ENCODE data around the gene PCSK4. TPM values are rescaled to one million over a fixed set of nuclear protein-coding genes. Genes with fewer than 3 reads are reported as not detected.

Gene PCSK4
- total and polyA plus RNA-seq, 9 of the 15 experiments (the other 6 are each of a cell fraction or from before 2014, with no cell fraction given): 0.01 to 9.1 (median 2.1) TPM; not detected in 1

DNA sequence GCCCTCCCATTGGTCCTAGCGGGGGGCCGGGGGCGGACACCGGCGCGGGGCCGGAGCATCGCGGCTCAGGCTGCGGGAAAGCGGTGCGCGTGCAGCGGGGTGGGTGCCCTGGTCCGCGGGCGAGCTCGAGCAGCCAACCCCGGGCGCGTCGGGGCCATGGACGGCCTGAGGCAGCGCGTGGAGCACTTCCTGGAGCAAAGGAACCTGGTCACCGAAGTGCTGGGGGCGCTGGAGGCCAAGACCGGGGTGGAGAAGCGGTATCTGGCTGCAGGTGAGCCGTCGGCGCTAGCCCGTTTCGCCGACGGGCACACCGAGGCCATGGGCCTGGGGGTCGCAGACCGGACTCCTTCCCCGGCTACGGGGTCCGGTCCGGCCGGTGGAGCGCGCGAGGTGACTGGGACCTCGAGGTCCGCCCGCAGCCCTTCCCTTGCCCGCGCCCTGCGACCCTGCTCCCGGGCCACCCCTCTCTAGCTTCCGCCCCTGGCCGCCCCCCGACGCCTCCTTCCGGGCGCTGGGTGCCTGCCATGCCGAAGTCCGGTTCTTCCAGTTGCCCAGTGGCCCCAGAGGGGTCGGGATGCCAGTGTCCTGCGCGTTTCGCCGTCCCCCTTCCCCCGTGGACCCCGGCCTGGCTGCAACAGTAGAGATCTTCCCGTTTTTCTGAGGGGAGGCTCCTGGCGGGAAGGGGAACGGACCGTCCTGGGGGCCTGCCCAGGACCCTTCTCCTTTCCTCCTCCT lies 1.1 kb upstream of the PCSK4 start, which contains the start of gene REEP6 (continued):
- TF ChIP-seq MYBL2 (IDR thresholded peaks at IDR 0.05; ENCODE audit: low read depth) (no peak), MYBL2 (CRISPR knock-in tag; IDR thresholded peaks at IDR 0.05; ENCODE audit: borderline replicate concordance) (no peak), PCBP2 (IDR thresholded peaks at IDR 0.05; ENCODE audit: low read depth, low read length, poor library complexity, severe bottlenecking) (no peak), NFIX (CRISPR knock-in tag; IDR thresholded peaks at IDR 0.05; ENCODE audit: low read depth) (no peak), ZNF431 (CRISPR knock-in tag; IDR thresholded peaks at IDR 0.05) (0 out of 2 replicates have a peak, but pooled peaks have one; percentile 21), SMAD3 (CRISPR knock-in tag; conservative IDR thresholded peaks at IDR 0.05) (no peak), NFIC (IDR thresholded peaks at IDR 0.05) (peak; percentile 69), SREBF1 (IDR thresholded peaks at IDR 0.05; ENCODE audit: borderline replicate concordance, low read depth, low read length) (no peak), SRSF1 (IDR thresholded peaks at IDR 0.05; ENCODE audit: low read depth, low read length) (no peak), ZBTB17 (CRISPR knock-in tag; IDR thresholded peaks at IDR 0.05) (no peak), MYNN (IDR thresholded peaks at IDR 0.05) (no peak), MYNN (CRISPR knock-in tag; IDR thresholded peaks at IDR 0.05) (0 out of 2 replicates have a peak, but pooled peaks have one; percentile 14), TCF7 (IDR thresholded peaks at IDR 0.05; ENCODE audit: borderline replicate concordance) (0 out of 2 replicates have a peak, but pooled peaks have one; percentile 42)
- TF ChIP-seq, protein P1, sequence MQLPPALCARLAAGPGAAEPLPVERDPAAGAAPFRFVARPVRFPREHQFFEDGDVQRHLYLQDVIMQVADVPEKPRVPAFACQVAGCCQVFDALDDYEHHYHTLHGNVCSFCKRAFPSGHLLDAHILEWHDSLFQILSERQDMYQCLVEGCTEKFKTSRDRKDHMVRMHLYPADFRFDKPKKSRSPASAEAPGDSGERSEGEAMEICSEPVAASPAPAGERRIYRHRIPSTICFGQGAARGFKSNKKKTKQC (CRISPR knock-in tag; IDR thresholded peaks at IDR 0.05): peak; percentile 18; the same call in 1 of the 2 replicates
- TF ChIP-seq, protein P2, sequence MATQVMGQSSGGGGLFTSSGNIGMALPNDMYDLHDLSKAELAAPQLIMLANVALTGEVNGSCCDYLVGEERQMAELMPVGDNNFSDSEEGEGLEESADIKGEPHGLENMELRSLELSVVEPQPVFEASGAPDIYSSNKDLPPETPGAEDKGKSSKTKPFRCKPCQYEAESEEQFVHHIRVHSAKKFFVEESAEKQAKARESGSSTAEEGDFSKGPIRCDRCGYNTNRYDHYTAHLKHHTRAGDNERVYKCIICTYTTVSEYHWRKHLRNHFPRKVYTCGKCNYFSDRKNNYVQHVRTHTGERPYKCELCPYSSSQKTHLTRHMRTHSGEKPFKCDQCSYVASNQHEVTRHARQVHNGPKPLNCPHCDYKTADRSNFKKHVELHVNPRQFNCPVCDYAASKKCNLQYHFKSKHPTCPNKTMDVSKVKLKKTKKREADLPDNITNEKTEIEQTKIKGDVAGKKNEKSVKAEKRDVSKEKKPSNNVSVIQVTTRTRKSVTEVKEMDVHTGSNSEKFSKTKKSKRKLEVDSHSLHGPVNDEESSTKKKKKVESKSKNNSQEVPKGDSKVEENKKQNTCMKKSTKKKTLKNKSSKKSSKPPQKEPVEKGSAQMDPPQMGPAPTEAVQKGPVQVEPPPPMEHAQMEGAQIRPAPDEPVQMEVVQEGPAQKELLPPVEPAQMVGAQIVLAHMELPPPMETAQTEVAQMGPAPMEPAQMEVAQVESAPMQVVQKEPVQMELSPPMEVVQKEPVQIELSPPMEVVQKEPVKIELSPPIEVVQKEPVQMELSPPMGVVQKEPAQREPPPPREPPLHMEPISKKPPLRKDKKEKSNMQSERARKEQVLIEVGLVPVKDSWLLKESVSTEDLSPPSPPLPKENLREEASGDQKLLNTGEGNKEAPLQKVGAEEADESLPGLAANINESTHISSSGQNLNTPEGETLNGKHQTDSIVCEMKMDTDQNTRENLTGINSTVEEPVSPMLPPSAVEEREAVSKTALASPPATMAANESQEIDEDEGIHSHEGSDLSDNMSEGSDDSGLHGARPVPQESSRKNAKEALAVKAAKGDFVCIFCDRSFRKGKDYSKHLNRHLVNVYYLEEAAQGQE (IDR thresholded peaks at IDR 0.05; ENCODE audit: borderline replicate concordance): peak; percentile 54
- TF ChIP-seq, protein P2 (CRISPR knock-in tag; IDR thresholded peaks at IDR 0.05; ENCODE audit: low read depth): peak; percentile 55; the same call in 1 of the 2 replicates
